Stimulated activated CD4-positive, alpha-beta T cell treated with anti-CD3 and anti-CD28 coated beads, Interleukin-15, amount 100 ng/mL, for 48 hours (primary cell): Measurements from ENCODE around the gene CRTC3.
"Not testable (repeated sequence)": the region's sequence is repeated elsewhere in the genome, so short reads cannot be mapped to it uniquely, and the experiment has no call there.

Experiments used
- DNase-seq, 2 donors: peaks; one replicate each; pipeline ENCODE4 v3.0.0-alpha.2; 2020; ENCODE audit warnings: low read depth in 2 of 2

CRTC3 gene

DNA sequence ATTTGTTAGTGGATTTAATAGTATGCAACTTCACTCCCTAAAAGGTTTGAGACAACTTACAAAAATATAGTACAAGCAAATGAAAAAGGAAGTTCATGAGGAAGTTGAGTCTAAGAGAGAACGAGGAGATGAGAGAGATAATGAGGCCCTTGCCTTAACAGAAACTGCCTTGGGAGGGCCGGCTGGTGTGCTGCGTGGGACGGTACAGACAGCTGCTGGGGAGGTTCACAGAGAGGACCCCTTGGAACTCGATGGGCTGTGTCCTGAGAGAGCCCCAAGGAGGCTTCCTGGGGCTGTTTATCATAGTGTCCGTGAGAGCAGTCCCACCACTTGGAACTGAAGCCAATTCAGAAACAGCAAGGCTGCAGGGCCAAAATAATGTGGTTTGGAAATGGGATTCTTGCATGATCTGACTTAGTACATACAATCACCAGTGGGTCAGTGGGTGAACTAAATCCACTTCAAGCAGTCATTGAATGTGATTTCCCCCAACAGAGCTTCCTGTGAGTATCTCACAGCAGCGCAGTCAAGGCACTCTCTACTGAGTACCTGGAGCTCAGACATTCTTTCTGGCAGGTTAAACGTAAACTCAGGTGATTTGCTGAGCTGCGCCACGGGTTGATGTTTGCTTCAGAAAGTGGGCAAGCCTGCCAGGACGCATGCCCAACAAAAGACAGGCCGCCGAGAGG is 90.8 kb downstream of the CRTC3 start:
- DNase-seq, result no peak

DNA sequence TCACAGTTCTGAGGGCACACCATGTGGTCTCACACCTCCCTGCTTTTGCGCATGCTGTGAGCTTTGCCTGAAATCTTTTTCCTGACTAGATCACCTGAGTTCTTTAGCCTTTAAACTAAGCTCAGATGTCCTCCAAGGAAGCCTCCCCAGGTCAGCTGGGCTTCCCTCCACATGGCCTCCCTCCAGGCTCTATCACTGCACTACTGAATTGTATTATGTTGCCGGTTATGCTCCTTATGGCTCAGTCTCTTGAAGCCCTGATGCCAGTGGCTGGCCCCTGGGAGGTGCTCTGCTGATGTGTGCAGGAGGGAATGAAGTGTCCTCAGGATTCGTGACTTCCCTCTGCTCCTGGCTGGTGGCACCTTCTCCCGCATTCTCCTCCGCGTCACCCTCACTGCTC is 94.1 kb downstream of the CRTC3 start:
- DNase-seq, result no peak

DNA sequence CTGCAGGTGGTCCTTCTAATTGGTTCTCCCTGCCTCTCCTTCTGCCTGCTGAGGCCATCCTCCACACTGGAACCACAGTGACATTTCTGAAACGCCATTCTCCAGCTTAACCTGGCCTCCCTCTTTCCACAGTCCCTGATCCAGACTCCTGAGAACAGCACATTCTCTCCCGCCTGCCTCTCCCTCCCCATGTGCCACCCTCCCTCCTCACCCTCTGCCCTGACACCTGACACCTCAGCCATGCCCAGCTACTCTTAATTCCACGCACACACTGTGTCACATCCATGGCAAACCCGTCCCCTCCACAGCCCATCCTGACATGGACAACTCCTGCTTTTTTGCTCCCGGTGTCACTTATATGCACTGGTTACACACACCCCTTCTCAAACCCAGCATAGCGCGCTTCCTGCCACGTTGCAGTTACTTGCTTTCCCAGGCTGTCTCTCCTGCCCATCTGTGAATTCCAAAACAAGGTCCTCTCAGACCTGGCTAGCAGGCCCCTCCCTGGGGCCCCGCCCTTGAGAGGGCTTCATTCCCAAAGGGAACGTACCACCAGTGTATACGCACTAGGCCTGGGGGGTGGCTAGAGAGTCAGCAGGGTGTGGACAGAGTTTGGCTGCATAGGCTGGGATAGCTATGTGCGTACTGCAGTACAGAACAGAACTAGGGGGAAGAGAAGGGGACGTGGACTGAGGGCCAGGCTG is 94.7 kb downstream of the CRTC3 start:
- no peak for DNase-seq

DNA sequence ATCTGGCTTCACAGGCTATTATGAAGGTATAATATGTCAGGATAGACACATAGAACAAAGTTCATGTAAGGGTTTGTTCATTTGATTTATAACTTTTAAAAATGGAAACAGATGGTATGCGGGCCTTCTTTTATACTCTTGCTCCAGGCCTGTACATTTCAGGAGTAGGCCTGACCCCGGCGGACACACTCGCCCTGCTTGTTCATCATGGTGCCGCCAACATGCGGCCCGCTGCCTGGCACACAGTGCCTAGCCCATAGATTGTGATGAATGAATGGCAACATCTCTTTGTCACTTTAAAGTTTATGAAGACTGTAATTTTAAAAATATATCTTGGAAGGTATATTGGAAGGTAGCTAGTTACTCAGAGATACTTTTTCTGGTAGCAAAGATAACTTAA is 95.3 kb downstream of the CRTC3 start:
- DNase-seq, result no peak

DNA sequence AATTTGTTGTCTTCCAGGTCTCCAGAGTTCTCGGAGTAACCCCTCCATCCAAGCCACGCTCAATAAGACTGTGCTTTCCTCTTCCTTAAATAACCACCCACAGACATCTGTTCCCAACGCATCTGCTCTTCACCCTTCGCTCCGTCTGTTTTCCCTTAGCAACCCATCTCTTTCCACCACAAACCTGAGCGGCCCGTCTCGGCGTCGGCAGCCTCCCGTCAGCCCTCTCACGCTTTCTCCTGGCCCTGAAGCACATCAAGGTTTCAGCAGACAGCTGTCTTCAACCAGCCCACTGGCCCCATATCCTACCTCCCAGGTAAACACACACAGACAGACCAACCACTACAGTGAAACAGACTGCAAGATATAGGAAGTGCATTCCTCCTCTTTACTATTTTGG is 99.5 kb downstream of the CRTC3 start:
- no peak for DNase-seq

DNA sequence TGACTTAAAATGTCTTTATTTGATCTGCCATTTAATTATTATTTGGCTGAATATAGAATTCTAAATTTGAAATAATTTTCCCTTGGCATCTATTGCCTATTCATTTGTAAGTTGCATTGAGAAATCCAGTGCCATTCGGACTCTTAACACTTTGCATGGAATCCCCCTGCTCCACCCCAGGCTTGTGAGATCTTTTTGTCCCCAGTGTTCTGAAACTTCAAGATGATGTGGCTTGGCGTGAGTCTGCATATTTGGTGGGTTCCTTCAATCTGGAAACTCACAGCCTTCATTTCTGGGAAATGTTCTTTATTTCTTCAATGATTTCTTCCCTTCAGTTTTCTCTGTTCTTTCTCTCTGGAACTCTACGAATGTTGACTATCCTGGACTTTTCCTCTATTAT is 103.6 kb downstream of the CRTC3 start:
- no peak for DNase-seq

DNA sequence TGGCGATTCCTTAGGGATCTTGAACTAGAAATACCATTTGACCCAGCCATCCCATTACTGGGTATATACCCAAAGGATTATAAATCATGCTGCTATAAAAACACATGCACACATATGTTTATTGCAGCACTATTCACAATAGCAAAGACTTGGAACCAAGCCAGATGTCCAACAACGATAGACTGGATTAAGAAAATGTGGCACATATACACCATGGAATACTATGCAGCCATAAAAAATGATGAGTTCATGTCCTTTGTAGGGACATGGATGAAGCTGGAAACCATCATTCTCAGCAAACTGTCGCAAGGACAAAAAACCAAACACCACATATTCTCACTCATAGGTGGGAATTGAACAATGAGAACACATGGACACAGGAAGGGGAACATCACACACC is 107.3 kb downstream of the CRTC3 start:
- not testable (repeated sequence) for DNase-seq

DNA sequence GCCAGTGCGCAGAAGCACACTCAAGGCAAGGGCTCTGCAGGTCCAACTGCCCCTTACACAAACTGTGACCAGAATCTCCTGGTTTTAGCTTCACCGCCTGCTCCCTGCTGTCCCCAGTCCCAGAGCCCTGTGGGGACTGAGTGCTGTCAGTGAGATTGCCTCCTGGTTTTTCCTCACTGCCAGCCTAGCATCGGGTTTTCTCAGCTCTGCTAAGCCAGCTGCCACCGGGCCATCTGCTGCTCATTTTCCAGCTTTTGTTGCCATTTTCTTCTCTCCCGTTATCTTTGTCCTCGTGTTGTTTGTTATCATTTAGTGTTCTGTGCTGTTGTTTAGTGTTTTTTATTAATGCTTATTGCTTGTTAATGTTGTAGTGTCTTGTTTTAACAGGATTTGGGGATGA is 108.0 kb downstream of the CRTC3 start:
- DNase-seq, result no peak

DNA sequence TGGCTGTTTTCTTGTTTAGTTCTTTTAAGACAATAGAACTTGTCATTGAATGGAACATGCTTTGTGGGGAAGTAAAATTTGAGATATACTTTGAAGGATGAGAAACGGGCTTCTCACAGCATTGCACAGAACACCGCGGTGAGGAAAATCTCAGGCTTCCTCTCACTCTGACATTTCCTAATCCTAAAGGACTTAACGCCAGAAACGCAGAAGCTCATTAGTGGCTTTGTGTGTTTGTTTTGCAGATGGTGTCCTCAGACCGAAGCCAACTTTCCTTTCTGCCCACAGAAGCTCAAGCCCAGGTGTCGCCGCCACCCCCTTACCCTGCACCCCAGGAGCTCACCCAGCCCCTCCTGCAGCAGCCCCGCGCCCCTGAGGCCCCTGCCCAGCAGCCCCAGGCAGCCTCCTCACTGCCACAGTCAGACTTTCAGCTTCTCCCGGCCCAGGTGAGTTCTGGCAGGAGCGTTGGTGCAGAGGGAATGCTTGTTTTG is 108.5 kb downstream of the CRTC3 start:
- DNase-seq, result no peak

DNA sequence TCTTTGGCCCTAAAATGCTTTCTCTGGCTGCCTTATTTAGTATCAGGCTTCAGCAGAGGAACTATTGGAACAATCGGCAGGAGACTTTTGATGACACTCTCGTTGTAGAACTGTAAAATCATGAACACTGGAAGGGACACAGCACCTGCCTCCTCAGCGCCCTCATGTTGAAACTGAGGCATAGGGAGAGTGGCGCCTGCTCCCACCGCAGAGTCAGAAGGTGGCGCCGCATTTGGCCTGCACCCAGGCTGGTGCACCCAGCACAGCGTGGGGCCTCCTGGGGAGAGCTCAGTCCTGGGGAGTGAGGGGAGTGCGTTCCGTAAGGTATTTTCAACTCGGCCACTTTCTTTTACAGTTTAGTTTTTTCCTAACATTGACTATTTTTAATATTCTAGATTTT is 109.2 kb downstream of the CRTC3 start:
- no peak for DNase-seq

DNA sequence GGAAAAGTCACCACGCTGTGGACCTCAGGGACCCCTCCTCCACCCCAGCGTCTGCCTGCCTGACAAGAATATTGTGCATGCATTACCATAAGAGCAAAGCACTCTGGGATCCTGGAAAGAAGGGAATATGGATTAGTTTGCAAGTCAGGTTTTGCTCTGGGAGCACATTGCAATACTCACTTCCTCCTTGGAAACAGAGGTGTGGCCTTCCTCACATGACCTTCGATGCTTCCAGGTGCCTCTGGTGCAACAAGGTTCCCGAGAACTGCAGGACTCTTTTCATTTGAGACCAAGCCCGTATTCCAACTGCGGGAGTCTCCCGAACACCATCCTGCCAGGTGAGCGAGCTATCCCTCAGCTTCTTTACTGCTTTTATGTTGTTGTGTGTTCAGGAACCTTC is 111.1 kb downstream of the CRTC3 start:
- DNase-seq, result no peak

DNA sequence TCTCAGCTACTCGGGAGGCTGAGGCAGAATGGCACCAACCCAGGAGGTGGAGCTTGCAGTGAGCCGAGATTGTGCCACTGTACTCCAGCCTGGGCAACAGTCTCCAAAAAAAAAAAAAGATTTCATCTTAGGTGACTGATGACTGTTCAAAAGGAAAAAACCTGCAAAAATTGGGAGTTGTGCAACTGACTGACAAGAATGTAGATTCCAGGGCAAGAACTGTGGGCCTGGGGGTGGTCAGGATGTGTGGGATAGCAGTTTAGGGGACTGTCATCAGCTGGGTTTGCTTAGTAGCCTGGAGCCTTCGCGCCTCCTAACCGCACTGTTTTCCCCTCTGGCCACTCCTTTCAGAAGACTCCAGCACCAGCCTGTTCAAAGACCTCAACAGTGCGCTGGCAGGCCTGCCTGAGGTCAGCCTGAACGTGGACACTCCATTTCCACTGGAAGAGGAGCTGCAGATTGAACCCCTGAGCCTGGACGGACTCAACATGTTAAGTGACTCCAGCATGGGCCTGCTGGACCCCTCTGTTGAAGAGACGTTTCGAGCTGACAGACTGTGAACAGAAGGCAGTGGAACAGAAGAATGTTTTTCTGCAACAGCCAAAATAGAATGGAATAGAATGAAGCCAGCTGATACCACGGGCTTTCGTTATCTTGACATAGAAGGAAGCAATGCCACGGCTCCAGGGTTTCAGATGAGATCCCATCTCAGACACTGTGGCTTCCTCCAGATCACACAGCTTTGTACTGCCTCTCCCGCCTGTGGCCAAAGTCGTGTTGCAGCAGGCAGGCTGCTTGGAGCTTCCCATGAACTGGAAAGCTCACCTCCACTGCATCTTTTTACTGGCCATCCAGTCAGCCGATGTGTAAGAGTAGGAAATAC is 112.1 kb downstream of the CRTC3 start:
- DNase-seq, result no peak

DNA sequence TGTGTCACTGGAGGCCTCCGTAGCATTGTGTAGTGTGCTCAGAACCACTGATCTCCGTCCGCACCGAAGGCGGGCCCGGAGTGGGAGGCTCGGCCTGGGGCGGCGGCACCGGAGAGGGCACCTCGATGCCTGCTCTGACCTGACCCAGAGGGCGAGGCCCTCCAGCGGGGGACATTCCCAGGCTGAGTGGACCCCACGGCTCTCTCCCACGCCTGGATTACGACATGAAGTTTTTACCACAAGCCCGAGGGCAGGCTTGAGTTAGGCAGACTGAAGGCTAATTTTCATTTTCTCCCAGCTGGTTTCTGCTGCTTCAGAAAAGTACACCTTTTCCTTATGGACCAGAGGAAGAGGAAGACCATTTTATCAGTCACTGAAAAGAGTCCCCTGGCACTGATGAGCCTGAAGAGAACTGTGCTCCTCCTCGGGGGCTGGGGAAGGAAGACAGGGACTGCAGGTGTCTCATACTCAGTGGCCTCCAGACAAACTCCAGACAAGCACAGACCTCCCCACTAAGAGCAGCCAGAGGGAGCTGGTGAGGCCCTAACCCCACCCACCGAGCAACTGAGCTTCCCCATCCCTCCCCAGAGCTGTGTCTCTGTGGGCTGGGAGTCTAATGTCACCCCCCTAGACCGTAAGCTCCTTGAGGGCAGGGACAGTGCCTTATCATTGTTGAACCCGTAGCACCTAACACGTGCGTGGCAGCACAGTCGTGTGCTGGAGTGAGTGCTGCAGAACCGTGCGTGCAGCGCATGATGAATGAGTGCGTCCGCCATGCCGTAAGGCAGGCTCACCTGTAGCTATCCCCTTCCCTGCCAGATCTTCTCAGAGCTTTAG is 113.0 kb downstream of the CRTC3 start:
- DNase-seq, result no peak

DNA sequence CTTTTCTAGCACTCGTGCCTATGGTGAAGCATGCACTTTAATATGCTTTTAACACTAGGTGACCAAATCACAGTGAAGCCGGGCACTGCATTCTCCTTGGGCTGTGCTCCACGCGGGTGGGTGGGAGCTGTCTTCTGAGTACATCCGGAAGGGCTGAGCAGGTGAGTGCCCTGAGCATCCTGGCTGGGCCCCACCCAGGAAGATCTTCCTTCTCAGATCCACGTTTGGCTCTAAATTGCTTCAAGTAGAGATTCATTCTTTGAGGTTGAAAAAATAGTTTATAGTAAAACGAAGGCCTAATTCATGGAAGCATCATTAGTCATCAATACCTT is 113.5 kb downstream of the CRTC3 start:
- no peak for DNase-seq

DNA sequence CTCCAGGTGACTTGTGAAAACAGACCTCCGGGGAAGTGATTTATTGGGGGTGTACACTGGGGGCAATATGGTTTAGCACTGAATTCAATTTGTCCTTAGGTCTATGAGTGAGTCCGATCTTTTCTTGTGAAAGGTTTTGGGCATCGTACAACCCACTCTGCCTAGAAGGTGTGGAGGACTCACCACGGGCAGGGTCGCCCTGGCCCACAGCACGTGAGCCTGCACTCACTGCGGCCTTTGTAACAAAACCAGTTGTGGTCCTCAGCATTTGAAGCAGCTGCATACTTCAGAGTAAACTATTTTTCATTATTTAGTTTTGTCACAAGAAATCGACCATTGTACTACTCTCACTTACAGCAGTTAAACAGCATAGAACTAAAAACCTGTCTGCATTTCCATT is 114.8 kb downstream of the CRTC3 start:
- DNase-seq, result no peak

DNA sequence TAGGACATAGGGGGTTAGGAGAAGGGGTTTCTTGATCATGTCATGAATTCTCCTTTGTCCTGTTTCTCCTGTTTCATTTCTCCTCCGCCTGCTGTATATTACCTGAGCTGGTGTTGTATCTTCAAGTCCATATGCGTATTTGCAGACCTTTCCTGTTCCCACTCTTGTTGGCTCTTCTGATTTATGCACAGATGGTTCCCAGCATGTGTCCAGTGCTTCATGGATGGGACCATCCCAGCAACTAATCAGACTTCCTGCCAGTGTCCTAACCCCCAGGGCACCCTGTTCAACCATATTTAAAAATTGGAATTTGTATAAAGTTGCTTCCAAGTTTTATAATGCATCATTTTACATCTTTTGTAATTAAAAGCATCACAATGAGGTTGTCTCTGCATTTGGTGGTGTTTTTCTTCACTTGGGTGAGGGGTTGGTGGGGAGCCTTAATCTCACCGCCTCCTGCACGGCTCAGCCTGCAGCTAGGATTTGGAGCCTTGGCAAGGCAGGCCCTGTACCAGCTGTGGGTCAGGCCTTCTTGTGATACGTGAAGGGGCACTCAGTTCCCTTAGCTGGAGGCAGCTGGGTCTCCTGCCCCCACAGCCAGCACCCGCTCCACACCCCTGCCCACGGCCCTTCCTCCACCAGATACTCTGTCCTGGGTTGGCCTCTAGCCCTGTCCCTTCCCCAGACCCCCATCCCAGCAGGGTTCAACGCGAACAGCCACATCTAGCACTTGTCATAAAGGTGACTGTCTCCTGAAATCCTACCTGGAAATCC is 115.4 kb downstream of the CRTC3 start:
- no peak for DNase-seq

DNA sequence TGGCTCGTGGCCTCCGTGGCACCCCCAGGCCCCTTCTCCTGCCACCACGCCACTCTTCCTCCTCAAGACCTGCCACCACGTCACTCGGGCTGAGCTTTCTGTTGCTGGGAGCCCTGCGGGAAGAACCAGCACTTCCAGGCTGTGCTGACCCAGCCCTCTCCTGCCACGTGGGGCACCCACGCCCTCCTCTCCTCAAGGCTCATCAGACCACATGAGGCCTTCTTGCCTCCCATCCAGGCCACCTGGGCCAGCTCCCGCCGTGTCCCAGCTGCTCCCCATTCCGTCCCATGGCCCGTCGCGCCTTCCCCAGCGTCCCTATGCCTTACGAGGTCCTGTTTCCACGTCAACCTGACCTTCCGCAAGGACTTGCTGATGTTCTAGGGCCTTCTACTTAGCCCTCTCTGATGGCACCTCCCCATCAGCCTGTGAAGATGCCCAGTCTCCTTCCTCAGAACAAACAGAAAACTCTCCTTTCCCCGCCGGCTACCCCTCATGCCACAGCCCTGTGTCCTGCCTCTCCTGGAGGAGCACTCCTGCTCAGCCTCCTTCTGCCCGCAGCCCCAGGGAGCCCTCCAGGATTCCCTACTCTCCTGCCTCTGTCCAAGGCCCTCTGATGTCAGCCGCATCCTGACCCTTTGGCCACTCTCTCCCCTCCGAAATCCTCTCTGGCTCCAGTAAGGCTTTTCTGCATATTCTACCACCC is 116.3 kb downstream of the CRTC3 start:
- DNase-seq, result no peak

DNA sequence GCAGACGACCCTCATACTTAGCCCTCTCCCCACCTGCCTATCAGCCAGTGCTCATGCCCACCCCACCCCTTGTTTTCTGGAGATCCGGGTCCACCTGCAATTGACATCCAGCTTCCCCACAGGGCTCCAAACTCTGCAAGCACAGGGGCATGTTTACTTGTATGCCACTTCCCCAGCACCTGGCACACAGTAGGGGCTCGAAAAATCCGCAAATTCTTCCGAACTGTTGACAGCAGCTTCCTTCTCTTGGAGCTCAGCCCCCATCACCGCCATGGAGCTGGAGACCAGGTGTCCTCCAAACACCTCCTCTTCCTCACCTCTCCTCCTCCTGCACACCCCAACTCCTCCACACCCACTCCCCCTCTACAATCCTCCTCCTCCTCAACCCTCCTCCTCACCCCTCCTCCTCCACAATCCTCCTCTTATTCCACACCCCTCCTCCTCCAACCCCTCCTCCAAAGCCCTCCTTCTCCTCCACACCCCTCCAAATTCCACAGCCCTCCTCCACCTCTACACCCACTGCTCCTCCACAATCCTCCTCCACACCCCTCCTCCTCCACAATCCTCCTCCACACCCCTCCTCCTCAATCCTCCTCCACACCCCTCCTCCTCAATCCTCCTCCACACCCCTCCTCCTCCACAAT is 117.1 kb downstream of the CRTC3 start:
- DNase-seq, result no peak

DNA sequence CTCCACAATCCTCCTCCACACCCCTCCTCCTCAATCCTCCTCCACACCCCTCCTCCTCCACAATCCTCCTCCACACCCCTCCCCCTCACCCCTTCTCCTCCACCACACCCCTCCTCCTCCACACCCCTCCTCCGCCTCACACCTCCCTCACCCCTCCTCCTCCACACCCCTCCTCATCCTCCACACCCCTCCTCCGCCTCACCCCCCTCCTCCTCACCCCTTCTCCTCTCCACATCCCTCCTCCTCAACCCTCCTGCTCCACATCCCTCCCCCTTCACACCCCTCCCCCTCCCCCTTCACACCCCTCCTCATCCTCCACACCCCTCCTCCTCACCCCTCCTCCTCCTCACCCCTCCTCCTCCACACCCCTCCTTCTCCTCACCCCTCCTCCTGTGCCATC is 117.6 kb downstream of the CRTC3 start:
- no peak for DNase-seq
